HEK293 (cell line): Measurements from ENCODE around the gene NCKAP1.

ENCODE experiments used
- EGR2 ChIP-seq: fragments of 450-650 bp; formaldehyde crosslinking; IDR thresholded peaks from 2 replicates; pipeline ENCODE4 v1.5.1; 2016; ENCODE audit warnings: low read depth, missing biosample characterization, missing genetic modification characterization
- GLIS1 ChIP-seq: fragments of 450-650 bp; formaldehyde crosslinking; IDR thresholded peaks from 2 replicates; pipeline ENCODE4 v1.5.1; 2016; ENCODE audit warnings: missing biosample characterization, missing genetic modification characterization
- HOXD13 ChIP-seq: sonication (generic); formaldehyde crosslinking; IDR thresholded peaks from 2 replicates; pipeline ENCODE4 v1.8.0; 2022; ENCODE audit warnings: missing genetic modification reagents, borderline replicate concordance
- KLF1 ChIP-seq: fragments of 450-650 bp; formaldehyde crosslinking; IDR thresholded peaks from 2 replicates; pipeline ENCODE4 v1.5.1; 2016; ENCODE audit warnings: missing biosample characterization, missing genetic modification characterization
- KLF8 ChIP-seq: fragments of 450-650 bp; formaldehyde crosslinking; IDR thresholded peaks from 2 replicates; pipeline ENCODE4 v1.5.1; 2016; ENCODE audit warnings: missing biosample characterization, missing genetic modification characterization
- MYNN ChIP-seq: fragments of 450-650 bp; formaldehyde crosslinking; IDR thresholded peaks from 2 replicates; pipeline ENCODE4 v1.5.1; 2016; ENCODE audit warnings: missing biosample characterization, missing genetic modification characterization, borderline replicate concordance
- OSR2 ChIP-seq: fragments of 450-650 bp; formaldehyde crosslinking; IDR thresholded peaks from 2 replicates; pipeline ENCODE4 v1.5.1; 2016; ENCODE audit warnings: missing biosample characterization, missing genetic modification characterization
- SP3 ChIP-seq: fragments of 450-650 bp; formaldehyde crosslinking; IDR thresholded peaks from 2 replicates; pipeline ENCODE4 v1.5.1; 2016; ENCODE audit warnings: missing biosample characterization, missing genetic modification characterization
- YY2 ChIP-seq: fragments of 450-650 bp; formaldehyde crosslinking; IDR thresholded peaks from 2 replicates; pipeline ENCODE4 v1.5.1; 2016; ENCODE audit warnings: missing biosample characterization, missing genetic modification characterization
- ZFHX2 ChIP-seq: fragments of 450-650 bp; formaldehyde crosslinking; conservative IDR thresholded peaks from 2 replicates; pipeline ENCODE4 v1.5.1; 2016; ENCODE audit warnings: missing biosample characterization, missing genetic modification characterization
- ZFP37 ChIP-seq: fragments of 450-650 bp; formaldehyde crosslinking; IDR thresholded peaks from 2 replicates; pipeline ENCODE4 v1.5.1; 2016; ENCODE audit warnings: missing biosample characterization, missing genetic modification characterization
- ZIC2 ChIP-seq: fragments of 450-650 bp; formaldehyde crosslinking; IDR thresholded peaks from 2 replicates; pipeline ENCODE4 v1.5.1; 2016; ENCODE audit warnings: missing biosample characterization, missing genetic modification characterization
- ZNF10 ChIP-seq: fragments of 450-650 bp; formaldehyde crosslinking; IDR thresholded peaks from 2 replicates; pipeline ENCODE4 v1.5.1; 2017; ENCODE audit warnings: missing biosample characterization, missing genetic modification characterization
- ZNF155 ChIP-seq: fragments of 450-650 bp; formaldehyde crosslinking; IDR thresholded peaks from 2 replicates; pipeline ENCODE4 v1.5.1; 2016; ENCODE audit warnings: missing biosample characterization, missing genetic modification characterization
- ZNF184 ChIP-seq: fragments of 450-650 bp; IDR thresholded peaks from 2 replicates; pipeline ENCODE4 v1.5.1; 2018; ENCODE audit warnings: missing biosample characterization, mild to moderate bottlenecking, missing genetic modification characterization
- ZNF19 ChIP-seq: fragments of 450-650 bp; formaldehyde crosslinking; IDR thresholded peaks from 2 replicates; pipeline ENCODE4; 2016; ENCODE audit warnings: missing biosample characterization, missing genetic modification characterization, low read depth
- ZNF391 ChIP-seq: fragments of 450-650 bp; formaldehyde crosslinking; IDR thresholded peaks from 2 replicates; pipeline ENCODE4 v1.5.1; 2016; ENCODE audit warnings: low read depth, missing biosample characterization, missing genetic modification characterization, borderline replicate concordance
- ZNF426 ChIP-seq: fragments of 450-650 bp; formaldehyde crosslinking; IDR thresholded peaks from 2 replicates; pipeline ENCODE4 v1.5.1; 2017; ENCODE audit warnings: missing biosample characterization, missing genetic modification characterization, mild to moderate bottlenecking, inconsistent platforms, moderate library complexity
- ZNF48 ChIP-seq: fragments of 450-650 bp; formaldehyde crosslinking; IDR thresholded peaks from 2 replicates; pipeline ENCODE4 v1.5.1; 2016; ENCODE audit warnings: missing biosample characterization, missing genetic modification characterization
- ZNF501 ChIP-seq: fragments of 450-650 bp; formaldehyde crosslinking; IDR thresholded peaks from 2 replicates; pipeline ENCODE4 v1.5.1; 2016; ENCODE audit warnings: missing biosample characterization, missing genetic modification characterization
- ZNF530 ChIP-seq: fragments of 450-650 bp; formaldehyde crosslinking; IDR thresholded peaks from 2 replicates; pipeline ENCODE4 v1.5.1; 2016; ENCODE audit warnings: low read depth, missing biosample characterization, missing genetic modification characterization
- ZNF544 ChIP-seq: fragments of 450-650 bp; formaldehyde crosslinking; IDR thresholded peaks from 2 replicates; pipeline ENCODE4 v1.5.0; 2017; ENCODE audit warnings: missing biosample characterization, missing genetic modification characterization
- ZNF560 ChIP-seq: fragments of 450-650 bp; formaldehyde crosslinking; IDR thresholded peaks from 2 replicates; pipeline ENCODE4 v1.5.1; 2017; ENCODE audit warnings: missing biosample characterization, missing genetic modification characterization, borderline replicate concordance
- ZNF561 ChIP-seq: fragments of 450-650 bp; IDR thresholded peaks from 2 replicates; pipeline ENCODE4 v1.5.1; 2018; ENCODE audit warnings: missing biosample characterization, missing genetic modification characterization, borderline replicate concordance
- ZNF610 ChIP-seq: fragments of 450-650 bp; formaldehyde crosslinking; IDR thresholded peaks from 2 replicates; pipeline ENCODE4 v1.5.1; 2016; ENCODE audit warnings: missing biosample characterization, missing genetic modification characterization, borderline replicate concordance
- ZNF626 ChIP-seq: fragments of 450-650 bp; sonication (Bioruptor Pico); formaldehyde crosslinking; IDR thresholded peaks from 2 replicates; pipeline ENCODE4 v1.5.1; 2018; ENCODE audit warnings: missing biosample characterization, missing genetic modification characterization, inconsistent platforms
- ZNF747 ChIP-seq: fragments of 450-650 bp; formaldehyde crosslinking; IDR thresholded peaks from 2 replicates; pipeline ENCODE4 v1.5.1; 2016; ENCODE audit warnings: missing biosample characterization, missing genetic modification characterization
- ZNF830 ChIP-seq: fragments of 450-650 bp; IDR thresholded peaks from 2 replicates; pipeline ENCODE4 v1.5.0; 2018; ENCODE audit warnings: missing biosample characterization, missing genetic modification characterization, low read depth, mild to moderate bottlenecking, moderate library complexity
- TF ChIP-seq, protein P1 (sequence below): fragments of 450-650 bp; formaldehyde crosslinking; IDR thresholded peaks from 2 replicates; pipeline ENCODE4 v1.5.1; 2016; ENCODE audit warnings: missing biosample characterization, missing genetic modification characterization
- TF ChIP-seq, protein P2 (sequence below): IDR thresholded peaks from 2 replicates; pipeline ENCODE4 v1.6.1; 2011; ENCODE audit warnings: mild to moderate bottlenecking, low read depth, low read length, borderline replicate concordance
- TF ChIP-seq, protein P3 (sequence below): sonication (generic); formaldehyde crosslinking; IDR thresholded peaks from 2 replicates; pipeline ENCODE4 v1.8.1; 2022; ENCODE audit warnings: mild to moderate bottlenecking, moderate library complexity, missing genetic modification reagents
- TF ChIP-seq, protein P4 (sequence below): fragments of 450-650 bp; formaldehyde crosslinking; IDR thresholded peaks from 2 replicates; pipeline ENCODE4 v1.5.1; 2016; ENCODE audit warnings: missing biosample characterization, missing genetic modification characterization

The NCKAP1 gene

DNA sequence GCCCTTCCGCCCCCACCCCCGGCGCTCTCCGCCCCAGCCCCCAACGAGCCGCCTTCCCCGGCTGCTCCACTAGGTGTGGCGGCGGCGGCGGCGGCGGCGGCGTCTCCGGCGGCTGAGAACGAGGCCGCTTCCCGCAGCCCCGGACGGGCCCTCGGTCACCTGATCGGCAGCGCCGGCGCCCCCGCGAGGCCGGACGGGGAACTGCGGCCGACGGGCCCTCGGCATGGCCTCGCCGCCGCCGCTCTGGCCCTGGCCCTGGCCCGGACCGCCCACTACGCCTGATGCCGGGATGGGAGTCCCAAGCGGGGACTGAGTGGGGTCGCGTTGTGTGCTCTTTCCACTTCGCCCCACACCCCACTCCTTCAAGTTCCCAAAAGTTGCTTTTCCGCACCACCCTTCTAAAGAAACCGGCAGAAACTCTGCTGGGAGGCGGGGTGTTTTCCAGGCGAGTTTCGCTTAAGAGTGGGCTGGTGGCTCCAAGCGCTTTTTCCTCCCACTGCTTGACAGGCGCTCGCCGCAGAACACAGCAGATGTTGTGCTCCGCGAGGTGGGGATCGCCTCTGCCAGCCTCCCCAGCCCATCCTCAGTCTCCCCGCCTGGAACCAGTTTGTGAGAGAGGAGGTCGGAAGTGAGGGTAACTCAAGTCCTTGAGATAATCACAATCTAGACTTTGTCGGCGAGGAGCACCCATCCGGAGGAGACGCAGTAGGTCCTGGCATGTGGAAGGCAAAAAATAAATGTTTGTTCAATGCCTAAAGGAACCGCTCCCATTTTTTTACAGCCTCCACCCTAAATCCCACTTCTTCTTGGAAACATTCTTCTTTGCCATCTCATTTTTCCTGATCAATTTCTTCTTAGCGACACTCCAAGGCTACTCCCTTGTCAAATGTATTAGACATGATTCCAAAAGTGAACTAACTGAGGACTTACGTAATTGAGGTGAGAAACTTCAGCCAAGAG lies at the start of gene NCKAP1 (continued):
- TF ChIP-seq, protein P1, sequence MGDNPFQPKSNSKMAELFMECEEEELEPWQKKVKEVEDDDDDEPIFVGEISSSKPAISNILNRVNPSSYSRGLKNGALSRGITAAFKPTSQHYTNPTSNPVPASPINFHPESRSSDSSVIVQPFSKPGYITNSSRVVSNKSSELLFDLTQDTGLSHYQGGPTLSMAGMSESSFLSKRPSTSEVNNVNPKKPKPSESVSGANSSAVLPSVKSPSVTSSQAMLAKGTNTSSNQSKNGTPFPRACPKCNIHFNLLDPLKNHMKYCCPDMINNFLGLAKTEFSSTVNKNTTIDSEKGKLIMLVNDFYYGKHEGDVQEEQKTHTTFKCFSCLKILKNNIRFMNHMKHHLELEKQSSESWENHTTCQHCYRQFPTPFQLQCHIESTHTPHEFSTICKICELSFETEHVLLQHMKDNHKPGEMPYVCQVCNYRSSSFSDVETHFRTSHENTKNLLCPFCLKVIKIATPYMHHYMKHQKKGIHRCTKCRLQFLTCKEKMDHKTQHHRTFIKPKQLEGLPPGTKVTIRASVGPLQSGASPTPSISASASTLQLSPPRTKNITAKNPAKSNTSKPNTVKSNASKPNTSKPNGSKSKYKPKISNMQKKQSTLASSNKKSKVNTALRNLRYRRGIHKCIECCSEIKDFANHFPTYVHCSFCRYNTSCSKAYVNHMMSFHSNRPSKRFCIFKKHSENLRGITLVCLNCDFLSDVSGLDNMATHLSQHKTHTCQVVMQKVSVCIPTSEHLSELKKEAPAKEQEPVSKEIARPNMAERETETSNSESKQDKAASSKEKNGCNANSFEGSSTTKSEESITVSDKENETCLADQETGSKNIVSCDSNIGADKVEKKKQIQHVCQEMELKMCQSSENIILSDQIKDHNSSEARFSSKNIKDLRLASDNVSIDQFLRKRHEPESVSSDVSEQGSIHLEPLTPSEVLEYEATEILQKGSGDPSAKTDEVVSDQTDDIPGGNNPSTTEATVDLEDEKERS (tag by site-specific recombination): no peak
- TF ChIP-seq ZNF391 (tag by site-specific recombination) (no peak), ZFHX2 (tag by site-specific recombination) (peak; percentile 71), ZNF10 (tag by site-specific recombination) (no peak), MYNN (tag by site-specific recombination) (no peak), ZNF610 (tag by site-specific recombination) (no peak), ZNF19 (tag by site-specific recombination) (no peak), ZIC2 (tag by site-specific recombination) (no peak), ZNF544 (tag by site-specific recombination) (no peak), HOXD13 (CRISPR knock-in tag) (no peak), ZFP37 (no peak), SP3 (no peak; the same call in 1 of the 2 replicates), YY2 (tag by site-specific recombination) (no peak), ZNF747 (tag by site-specific recombination) (no peak), ZNF48 (tag by site-specific recombination) (no peak), ZNF155 (no peak), ZNF501 (0 out of 2 replicates have a peak, but pooled peaks have one; percentile 49), ZNF626 (tag by site-specific recombination) (no peak), ZNF830 (tag by site-specific recombination) (no peak), ZNF560 (tag by site-specific recombination) (no peak), EGR2 (peak; percentile 74), ZNF184 (tag by site-specific recombination) (no peak), KLF8 (tag by site-specific recombination) (no peak), ZNF426 (tag by site-specific recombination) (no peak), GLIS1 (tag by site-specific recombination) (no peak), ZNF561 (tag by site-specific recombination) (peak; percentile 21; the same call in 1 of the 2 replicates), OSR2 (tag by site-specific recombination) (no peak), ZNF530 (no peak), KLF1 (tag by site-specific recombination) (no peak)
- TF ChIP-seq, protein P2, sequence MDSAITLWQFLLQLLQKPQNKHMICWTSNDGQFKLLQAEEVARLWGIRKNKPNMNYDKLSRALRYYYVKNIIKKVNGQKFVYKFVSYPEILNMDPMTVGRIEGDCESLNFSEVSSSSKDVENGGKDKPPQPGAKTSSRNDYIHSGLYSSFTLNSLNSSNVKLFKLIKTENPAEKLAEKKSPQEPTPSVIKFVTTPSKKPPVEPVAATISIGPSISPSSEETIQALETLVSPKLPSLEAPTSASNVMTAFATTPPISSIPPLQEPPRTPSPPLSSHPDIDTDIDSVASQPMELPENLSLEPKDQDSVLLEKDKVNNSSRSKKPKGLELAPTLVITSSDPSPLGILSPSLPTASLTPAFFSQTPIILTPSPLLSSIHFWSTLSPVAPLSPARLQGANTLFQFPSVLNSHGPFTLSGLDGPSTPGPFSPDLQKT: no peak
- TF ChIP-seq, protein P3, sequence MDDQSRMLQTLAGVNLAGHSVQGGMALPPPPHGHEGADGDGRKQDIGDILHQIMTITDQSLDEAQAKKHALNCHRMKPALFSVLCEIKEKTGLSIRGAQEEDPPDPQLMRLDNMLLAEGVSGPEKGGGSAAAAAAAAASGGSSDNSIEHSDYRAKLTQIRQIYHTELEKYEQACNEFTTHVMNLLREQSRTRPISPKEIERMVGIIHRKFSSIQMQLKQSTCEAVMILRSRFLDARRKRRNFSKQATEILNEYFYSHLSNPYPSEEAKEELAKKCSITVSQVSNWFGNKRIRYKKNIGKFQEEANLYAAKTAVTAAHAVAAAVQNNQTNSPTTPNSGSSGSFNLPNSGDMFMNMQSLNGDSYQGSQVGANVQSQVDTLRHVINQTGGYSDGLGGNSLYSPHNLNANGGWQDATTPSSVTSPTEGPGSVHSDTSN (CRISPR knock-in tag): no peak
- TF ChIP-seq, protein P4, sequence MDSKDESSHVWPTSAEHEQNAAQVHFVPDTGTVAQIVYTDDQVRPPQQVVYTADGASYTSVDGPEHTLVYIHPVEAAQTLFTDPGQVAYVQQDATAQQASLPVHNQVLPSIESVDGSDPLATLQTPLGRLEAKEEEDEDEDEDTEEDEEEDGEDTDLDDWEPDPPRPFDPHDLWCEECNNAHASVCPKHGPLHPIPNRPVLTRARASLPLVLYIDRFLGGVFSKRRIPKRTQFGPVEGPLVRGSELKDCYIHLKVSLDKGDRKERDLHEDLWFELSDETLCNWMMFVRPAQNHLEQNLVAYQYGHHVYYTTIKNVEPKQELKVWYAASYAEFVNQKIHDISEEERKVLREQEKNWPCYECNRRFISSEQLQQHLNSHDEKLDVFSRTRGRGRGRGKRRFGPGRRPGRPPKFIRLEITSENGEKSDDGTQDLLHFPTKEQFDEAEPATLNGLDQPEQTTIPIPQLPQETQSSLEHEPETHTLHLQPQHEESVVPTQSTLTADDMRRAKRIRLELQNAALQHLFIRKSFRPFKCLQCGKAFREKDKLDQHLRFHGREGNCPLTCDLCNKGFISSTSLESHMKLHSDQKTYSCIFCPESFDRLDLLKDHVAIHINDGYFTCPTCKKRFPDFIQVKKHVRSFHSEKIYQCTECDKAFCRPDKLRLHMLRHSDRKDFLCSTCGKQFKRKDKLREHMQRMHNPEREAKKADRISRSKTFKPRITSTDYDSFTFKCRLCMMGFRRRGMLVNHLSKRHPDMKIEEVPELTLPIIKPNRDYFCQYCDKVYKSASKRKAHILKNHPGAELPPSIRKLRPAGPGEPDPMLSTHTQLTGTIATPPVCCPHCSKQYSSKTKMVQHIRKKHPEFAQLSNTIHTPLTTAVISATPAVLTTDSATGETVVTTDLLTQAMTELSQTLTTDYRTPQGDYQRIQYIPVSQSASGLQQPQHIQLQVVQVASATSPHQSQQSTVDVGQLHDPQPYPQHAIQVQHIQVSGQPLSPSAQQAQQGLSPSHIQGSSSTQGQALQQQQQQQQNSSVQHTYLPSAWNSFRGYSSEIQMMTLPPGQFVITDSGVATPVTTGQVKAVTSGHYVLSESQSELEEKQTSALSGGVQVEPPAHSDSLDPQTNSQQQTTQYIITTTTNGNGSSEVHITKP (tag by site-specific recombination): peak; percentile 38; the same call in 1 of the 2 replicates
